IPS DF 4.7 (cell line): ENCODE results near the gene MINDY1.

Source experiments
- DNase-seq: peaks from one replicate; pipeline ENCODE4 v3.0.0-alpha.2; 2013; ENCODE audit warnings: low spot score; ENCODE audit errors: extremely low read depth

Gene MINDY1

GRCh38 chr1:151006327-151007052 is at the start of gene MINDY1:
TSS of gene MINDY1 (minus strand) at chr1:151006902. CDS start at chr1:151002617, 4,285 bp downstream.
- DNase-seq = peak; percentile 44

GRCh38 chr1:151056149-151056548 is 49.4 kb upstream of the MINDY1 start:
- DNase-seq = no peak

- no peak for DNase-seq
Measured at GRCh38 chr1:151055581-151055980, 48.9 kb upstream of the MINDY1 start.

GRCh38 chr1:151054971-151055547 is 48.4 kb upstream of the MINDY1 start:
- DNase-seq = no peak

GRCh38 chr1:151051356-151052009 is 44.8 kb upstream of the MINDY1 start:
- DNase-seq = no peak

- DNase-seq = no peak
Measured at GRCh38 chr1:151050051-151050688, 43.5 kb upstream of the MINDY1 start.

- DNase-seq = no peak
Measured at GRCh38 chr1:151049458-151049857, 42.8 kb upstream of the MINDY1 start.

GRCh38 chr1:151048645-151049032 is 41.9 kb upstream of the MINDY1 start:
- DNase-seq = no peak

GRCh38 chr1:151047925-151048644 is 41.4 kb upstream of the MINDY1 start:
- no peak for DNase-seq

- DNase-seq = no peak
Measured at GRCh38 chr1:151047591-151047924, 40.9 kb upstream of the MINDY1 start, which contains the start of gene C1orf56. TSS of gene C1orf56 (plus strand) at chr1:151047751. CDS start at chr1:151047848, 97 bp downstream.

GRCh38 chr1:151043163-151043562 is 36.5 kb upstream of the MINDY1 start:
- no peak for DNase-seq

GRCh38 chr1:151039521-151039920 is 32.8 kb upstream of the MINDY1 start:
- no peak for DNase-seq

GRCh38 chr1:151037032-151037431 is 30.3 kb upstream of the MINDY1 start:
- no peak for DNase-seq

- no peak for DNase-seq
Measured at GRCh38 chr1:151036356-151036755, 29.7 kb upstream of the MINDY1 start, which contains the start of gene BNIPL. TSS of gene BNIPL (plus strand) at chr1:151036586. CDS start at chr1:151036726, 140 bp downstream.

GRCh38 chr1:151035167-151035566 is 28.5 kb upstream of the MINDY1 start:
- no peak for DNase-seq

GRCh38 chr1:151032164-151032563 is 25.5 kb upstream of the MINDY1 start:
- no peak for DNase-seq

- no peak for DNase-seq
Measured at GRCh38 chr1:151026460-151026859, 19.8 kb upstream of the MINDY1 start.

- peak; percentile 66 for DNase-seq
Measured at GRCh38 chr1:151024540-151025146, 17.9 kb upstream of the MINDY1 start.

GRCh38 chr1:151013518-151013917 is 6.8 kb upstream of the MINDY1 start:
- DNase-seq = no peak

GRCh38 chr1:151012684-151013471 is 6.2 kb upstream of the MINDY1 start:
- DNase-seq = no peak
